CD8-positive, alpha-beta memory T cell (primary cell): ENCODE measurements around the gene P2RX3. TPM values are rescaled to one million over a fixed set of nuclear protein-coding genes. Genes with fewer than 3 reads are reported as not detected.

ENCODE experiments used
- CTCF ChIA-PET: fragments of 350-600 bp; sonication (Branson Sonifier 250); formaldehyde crosslinking; loops from one replicate; lab custom pipeline; 2021; ENCODE audit warnings: antibody characterized with exemption; lab: Charles Lee
- POLR2A ChIA-PET: fragments of 350-600 bp; sonication (Branson Sonifier 250); formaldehyde crosslinking; loops from one replicate; lab custom pipeline; 2021; ENCODE audit warnings: antibody characterized with exemption; lab: Charles Lee
- DNase-seq, 5 donors: peaks; one replicate each; pipeline versions ENCODE4 v3.0.0 to v3.0.0-alpha.2; 2020 to 2022; ENCODE audit warnings: mixed read lengths in 1 of 5
- H3K27ac ChIP-seq: one replicate; pipeline ENCODE4 v1.7.0; 2013; ENCODE audit warnings: low read depth, mild to moderate bottlenecking, low read length, moderate library complexity
- H3K27me3 ChIP-seq: 2 replicates; pipeline ENCODE4 v1.7.0; 2013; ENCODE audit warnings: low read length, mild to moderate bottlenecking; ENCODE audit not compliant: insufficient read depth, poor library complexity, severe bottlenecking
- H3K36me3 ChIP-seq: 2 replicates; pipeline ENCODE4 v1.7.0; 2013; ENCODE audit warnings: mild to moderate bottlenecking, low read length, moderate library complexity; ENCODE audit not compliant: insufficient read depth
- H3K4me1 ChIP-seq: 2 replicates; pipeline ENCODE4 v1.7.0; 2013; ENCODE audit warnings: mild to moderate bottlenecking, low read length, moderate library complexity; ENCODE audit not compliant: insufficient read depth
- H3K4me3 ChIP-seq: 2 replicates; pipeline ENCODE4 v1.7.0; 2013; ENCODE audit warnings: mild to moderate bottlenecking, low read length
- H3K9me3 ChIP-seq: 2 replicates; pipeline ENCODE4 v1.7.0; 2013; ENCODE audit warnings: mild to moderate bottlenecking, low read length
- H3K27ac Mint-ChIP-seq, 8 donors: one replicate each; pipeline ENCODE4 v1.8.0; 2020 to 2021; ENCODE audit warnings: mixed read lengths in 8 of 8, mild to moderate bottlenecking in 6 of 8, inconsistent platforms in 3 of 8, moderate library complexity in 3 of 8
- H3K27me3 Mint-ChIP-seq, 2 donors: one replicate each; pipeline ENCODE4 v1.8.0; 2020 to 2021; ENCODE audit warnings: mixed read lengths in 2 of 2, mild to moderate bottlenecking in 1 of 2, moderate library complexity in 1 of 2
- H3K36me3 Mint-ChIP-seq, 3 donors: one replicate each; pipeline ENCODE4 v1.8.0; 2020 to 2021; ENCODE audit warnings: mixed read lengths in 3 of 3, inconsistent platforms in 1 of 3, mild to moderate bottlenecking in 1 of 3
- H3K4me1 Mint-ChIP-seq, 3 donors: one replicate each; pipeline ENCODE4 v1.8.0; 2020 to 2021; ENCODE audit warnings: mixed read lengths in 3 of 3, inconsistent platforms in 1 of 3, mild to moderate bottlenecking in 1 of 3
- H3K4me3 Mint-ChIP-seq, 7 donors: one replicate each; pipeline ENCODE4 v1.8.0; 2020 to 2021; ENCODE audit warnings: mixed read lengths in 7 of 7, mild to moderate bottlenecking in 6 of 7, moderate library complexity in 4 of 7, inconsistent platforms in 2 of 7
- H3K9me3 Mint-ChIP-seq, 5 donors: one replicate each; pipeline ENCODE4 v1.8.0; 2020 to 2022; ENCODE audit warnings: mixed read lengths in 5 of 5, mild to moderate bottlenecking in 3 of 5, moderate library complexity in 2 of 5, inconsistent platforms in 1 of 5
- polyA plus RNA-seq: library from polyadenylated mRNA; unstranded; fragments of 300-500 nt; fragmentation: Illumina TruSeq; gene quantifications from one replicate; pipeline ENCODE4 v1.2.3, GENCODE V29; 2021
- total RNA-seq, 2 experiments: library from RNA; stranded (reverse); gene quantifications; one replicate each; pipeline ENCODE4 v1.2.3, GENCODE V29; 2021

Gene P2RX3
- total and polyA plus RNA-seq, 3 experiments from 2014 or later = not detected

DNA sequence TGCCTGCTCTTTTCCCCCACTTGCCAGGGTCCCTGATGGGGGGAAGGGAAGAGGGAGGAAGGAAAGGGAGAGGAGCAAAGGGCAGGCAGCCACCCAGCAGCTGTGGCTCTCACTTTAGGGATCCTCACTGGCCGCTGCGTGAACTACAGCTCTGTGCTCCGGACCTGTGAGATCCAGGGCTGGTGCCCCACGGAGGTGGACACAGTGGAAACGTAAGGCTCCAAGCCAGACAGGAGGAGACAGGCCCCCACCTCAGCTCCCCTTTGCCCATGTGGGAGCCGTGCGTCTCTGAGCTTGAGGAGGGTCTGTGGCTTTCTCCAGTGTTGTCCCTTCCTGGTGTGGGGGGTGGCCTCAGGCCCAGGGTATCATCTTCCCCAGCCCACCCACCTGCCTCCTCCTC is 9.9 kb downstream of the P2RX3 start:
- ChIA-PET CTCF (interaction anchor here (0.8 to 2.1 kb wide), 8 partner anchors 9 to 145 kb away, joined by 3 to 7 read pairs (median 4); no protein-coding TSS in a partner anchor), POLR2A (no interaction called here)
- Histone ChIP-seq H3K36me3 (no peaks in the 10 kb centered on the region), H3K9me3 (no peaks in the 10 kb centered on the region), H3K4me1 (no peaks in the 10 kb centered on the region), H3K4me3 (no peak overlapping the region), H3K27ac (no peak overlapping the region), H3K27me3 (no peaks in the 10 kb centered on the region)
- no peak overlapping the region for H3K4me3 Mint-ChIP-seq
- no peak for DNase-seq
- peaks cover 0 to 2% (median 0%) of the 10 kb centered on the region in 3 donors for H3K36me3 Mint-ChIP-seq
- peaks cover 0 to 4% (median 0%) of the 10 kb centered on the region in 5 donors for H3K9me3 Mint-ChIP-seq
- H3K27me3 Mint-ChIP-seq = peaks cover 0 to 6% of the 10 kb centered on the region in 2 donors
- peaks cover 0 to 5% (median 3%) of the 10 kb centered on the region in 3 donors for H3K4me1 Mint-ChIP-seq
- H3K27ac Mint-ChIP-seq = no peak overlapping the region

DNA sequence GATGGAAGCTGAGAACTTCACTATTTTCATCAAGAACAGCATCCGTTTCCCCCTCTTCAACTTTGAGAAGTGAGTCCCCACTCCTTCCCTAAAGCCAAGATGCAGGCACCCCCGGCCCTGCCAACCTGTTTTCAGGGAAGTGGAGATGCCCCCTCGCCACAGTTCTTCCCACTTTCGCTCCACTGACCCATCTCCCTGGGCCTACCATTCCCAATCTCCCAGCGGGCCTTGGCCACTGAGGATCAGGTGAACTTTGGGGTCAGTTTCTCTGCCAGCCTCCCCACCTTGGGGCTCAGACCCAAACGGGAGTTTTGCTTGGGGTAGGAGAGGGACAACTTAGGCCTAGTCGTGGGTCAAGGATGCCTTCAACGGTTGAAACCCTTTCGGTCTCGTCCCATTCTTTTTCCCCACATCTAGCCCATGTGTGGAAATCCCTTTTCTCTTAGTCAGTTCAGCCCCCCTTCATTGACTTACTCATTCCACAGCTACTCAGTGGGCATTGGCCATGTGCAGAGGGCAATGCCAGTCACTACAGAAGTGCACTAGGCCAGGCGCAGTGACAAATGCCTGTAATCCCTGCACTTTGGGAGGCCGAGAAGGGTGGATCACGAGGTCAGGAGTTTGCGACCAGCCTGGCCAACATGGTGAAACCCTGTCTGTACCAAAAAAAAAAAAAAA is 10.6 kb downstream of the P2RX3 start:
- peaks cover 0 to 4% (median 0%) of the 10 kb centered on the region in 5 donors for H3K9me3 Mint-ChIP-seq
- H3K36me3 ChIP-seq = no peaks in the 10 kb centered on the region

GRCh38 chr11:57349491-57350274 is 11.5 kb downstream of the P2RX3 start:
- H3K36me3 ChIP-seq = no peaks in the 10 kb centered on the region
- Mint-ChIP-seq H3K27me3 (peaks cover 4 to 6% of the 10 kb centered on the region in 2 donors), H3K9me3 (peaks cover 0 to 4% (median 0%) of the 10 kb centered on the region in 5 donors), H3K4me3 (no peak overlapping the region), H3K36me3 (peaks cover 0 to 2% (median 0%) of the 10 kb centered on the region in 3 donors), H3K27ac (no peak overlapping the region), H3K4me1 (peaks cover 0 to 5% (median 3%) of the 10 kb centered on the region in 3 donors)
- peak; percentile 33 to 69 (median 54) for DNase-seq
- H3K27me3 ChIP-seq = no peaks in the 10 kb centered on the region
- no peaks in the 10 kb centered on the region for H3K4me1 ChIP-seq
- H3K9me3 ChIP-seq = no peaks in the 10 kb centered on the region
- ChIA-PET CTCF (interaction anchor here (0.7 to 2.3 kb wide), 10 partner anchors 11 to 546 kb away, joined by 3 to 14 read pairs (median 4); no protein-coding TSS in a partner anchor), POLR2A (no interaction called here)
- no peak overlapping the region for H3K27ac ChIP-seq
- H3K4me3 ChIP-seq = no peak overlapping the region

More for the DNA sequence above, 10.6 kb downstream of the P2RX3 start:
- H3K4me3 ChIP-seq = no peak overlapping the region
- Mint-ChIP-seq H3K27me3 (peaks cover 0 to 6% of the 10 kb centered on the region in 2 donors), H3K4me3 (no peak overlapping the region), H3K27ac (no peak overlapping the region), H3K36me3 (peaks cover 0 to 2% (median 0%) of the 10 kb centered on the region in 3 donors), H3K4me1 (peaks cover 0 to 5% (median 3%) of the 10 kb centered on the region in 3 donors)
- CTCF ChIA-PET = interaction anchor here (0.8 to 2.3 kb wide), 9 partner anchors 8 to 144 kb away, joined by 3 to 14 read pairs (median 5); no protein-coding TSS in a partner anchor
- DNase-seq = no peak
- H3K9me3 ChIP-seq = no peaks in the 10 kb centered on the region
- no peaks in the 10 kb centered on the region for H3K4me1 ChIP-seq
- no peak overlapping the region for H3K27ac ChIP-seq
- no peaks in the 10 kb centered on the region for H3K27me3 ChIP-seq
- POLR2A ChIA-PET = no interaction called here

GRCh38 chr11:57353036-57353435 is 14.9 kb downstream of the P2RX3 start:
- ChIA-PET CTCF (interaction anchor here (1.0 to 2.3 kb wide), 3 partner anchors 9 to 140 kb away, joined by 3 to 7 read pairs (median 6); no protein-coding TSS in a partner anchor), POLR2A (no interaction called here)
- DNase-seq = no peak
- Mint-ChIP-seq H3K9me3 (peaks cover 0 to 4% (median 0%) of the 10 kb centered on the region in 5 donors), H3K4me1 (peaks cover 0 to 5% (median 3%) of the 10 kb centered on the region in 3 donors), H3K27me3 (peaks cover 5 to 18% of the 10 kb centered on the region in 2 donors), H3K4me3 (no peak overlapping the region), H3K27ac (no peak overlapping the region), H3K36me3 (peaks cover 0 to 2% (median 0%) of the 10 kb centered on the region in 3 donors)
- no peaks in the 10 kb centered on the region for H3K36me3 ChIP-seq
- H3K9me3 ChIP-seq = no peaks in the 10 kb centered on the region
- no peaks in the 10 kb centered on the region for H3K27me3 ChIP-seq
- no peaks in the 10 kb centered on the region for H3K4me1 ChIP-seq
- H3K27ac ChIP-seq = no peak overlapping the region
- no peak overlapping the region for H3K4me3 ChIP-seq

- H3K9me3 ChIP-seq = no peaks in the 10 kb centered on the region
- Mint-ChIP-seq H3K27me3 (peaks cover 5 to 18% of the 10 kb centered on the region in 2 donors), H3K27ac (no peak overlapping the region), H3K4me1 (peaks cover 0 to 5% (median 3%) of the 10 kb centered on the region in 3 donors), H3K9me3 (peaks cover 0 to 4% (median 0%) of the 10 kb centered on the region in 5 donors), H3K36me3 (peaks cover 0 to 2% (median 0%) of the 10 kb centered on the region in 3 donors), H3K4me3 (no peak overlapping the region)
- POLR2A ChIA-PET = no interaction called here
- H3K27ac ChIP-seq = no peak overlapping the region
- H3K4me1 ChIP-seq = no peaks in the 10 kb centered on the region
- H3K27me3 ChIP-seq = no peaks in the 10 kb centered on the region
- DNase-seq = no peak
- CTCF ChIA-PET = interaction anchor here (1.0 to 2.3 kb wide), 3 partner anchors 9 to 140 kb away, joined by 3 to 7 read pairs (median 6); no protein-coding TSS in a partner anchor
- H3K36me3 ChIP-seq = no peaks in the 10 kb centered on the region
- H3K4me3 ChIP-seq = no peak overlapping the region
Measured at GRCh38 chr11:57353446-57353845, 15.3 kb downstream of the P2RX3 start.

DNA sequence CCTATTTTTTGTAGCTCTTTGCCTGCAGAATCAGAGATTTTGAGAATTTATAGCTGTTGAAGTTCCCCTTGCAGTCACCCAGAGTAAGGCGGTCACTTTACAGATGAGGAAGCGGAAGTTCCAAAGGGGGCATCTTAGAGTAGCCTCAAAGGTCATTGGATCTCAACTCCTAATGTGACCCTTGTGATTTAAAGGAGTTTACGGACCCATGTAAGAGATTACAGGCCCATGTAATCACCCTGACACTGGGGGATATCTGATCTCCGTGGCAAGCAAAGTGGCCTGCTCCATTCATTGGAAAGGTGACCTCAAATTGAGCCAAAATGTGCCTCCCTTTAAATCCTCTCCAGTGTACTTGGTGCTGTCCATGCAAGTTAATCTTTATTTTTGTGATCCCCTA is 15.7 kb downstream of the P2RX3 start:
- Mint-ChIP-seq H3K4me1 (peaks cover 0 to 5% (median 3%) of the 10 kb centered on the region in 3 donors), H3K9me3 (peaks cover 0 to 4% (median 0%) of the 10 kb centered on the region in 5 donors), H3K27me3 (peaks cover 5 to 18% of the 10 kb centered on the region in 2 donors), H3K4me3 (no peak overlapping the region), H3K27ac (no peak overlapping the region), H3K36me3 (peaks cover 0 to 2% (median 0%) of the 10 kb centered on the region in 3 donors)
- Histone ChIP-seq H3K4me1 (no peaks in the 10 kb centered on the region), H3K4me3 (no peak overlapping the region), H3K27ac (no peak overlapping the region), H3K9me3 (no peaks in the 10 kb centered on the region), H3K36me3 (no peaks in the 10 kb centered on the region), H3K27me3 (no peaks in the 10 kb centered on the region)
- DNase-seq = no peak
- ChIA-PET POLR2A (no interaction called here), CTCF (interaction anchor here (2.2 kb wide), 1 partner anchor 140 kb away, joined by 6 read pairs; no protein-coding TSS in a partner anchor)

GRCh38 chr11:57354699-57355098 is 16.5 kb downstream of the P2RX3 start:
- Mint-ChIP-seq H3K4me3 (no peak overlapping the region), H3K27ac (peak overlapping the region in 1 of 8 donors; percentile 9), H3K4me1 (peaks cover 0 to 4% (median 3%) of the 10 kb centered on the region in 3 donors), H3K36me3 (peaks cover 0 to 2% (median 0%) of the 10 kb centered on the region in 3 donors), H3K27me3 (peaks cover 5 to 18% of the 10 kb centered on the region in 2 donors), H3K9me3 (peaks cover 0 to 4% (median 0%) of the 10 kb centered on the region in 5 donors)
- CTCF ChIA-PET = no interaction called here
- no peak for DNase-seq
- H3K27ac ChIP-seq = no peak overlapping the region
- H3K4me3 ChIP-seq = no peak overlapping the region
- no peaks in the 10 kb centered on the region for H3K9me3 ChIP-seq
- no peaks in the 10 kb centered on the region for H3K4me1 ChIP-seq
- no peaks in the 10 kb centered on the region for H3K27me3 ChIP-seq
- POLR2A ChIA-PET = no interaction called here
- H3K36me3 ChIP-seq = no peaks in the 10 kb centered on the region
